ENCODE measurements around the gene GYPE. TPM values are rescaled to one million over a fixed set of nuclear protein-coding genes. Genes with fewer than 3 reads are reported as not detected.
"Not testable (repeated sequence)": the region's sequence is repeated elsewhere in the genome, so short reads cannot be mapped to it uniquely, and the experiment has no call there.

Gene GYPE
- total RNA-seq, 1 donor from 2014 or later, result 3.2 TPM

GRCh38 chr4:143910906-143911305, 5.5 kb upstream of the GYPE start:
- H3K27ac ChIP-seq; intact Hi-C loops (cut with DNase I); H3K4me1 ChIP-seq; H3K9me3 ChIP-seq; ATAC-seq; DNase-seq; H3K36me3 ChIP-seq; H3K27me3 ChIP-seq: not testable (repeated sequence)
- H3K4me3 ChIP-seq, result peak overlapping the region; percentile 41

DNA sequence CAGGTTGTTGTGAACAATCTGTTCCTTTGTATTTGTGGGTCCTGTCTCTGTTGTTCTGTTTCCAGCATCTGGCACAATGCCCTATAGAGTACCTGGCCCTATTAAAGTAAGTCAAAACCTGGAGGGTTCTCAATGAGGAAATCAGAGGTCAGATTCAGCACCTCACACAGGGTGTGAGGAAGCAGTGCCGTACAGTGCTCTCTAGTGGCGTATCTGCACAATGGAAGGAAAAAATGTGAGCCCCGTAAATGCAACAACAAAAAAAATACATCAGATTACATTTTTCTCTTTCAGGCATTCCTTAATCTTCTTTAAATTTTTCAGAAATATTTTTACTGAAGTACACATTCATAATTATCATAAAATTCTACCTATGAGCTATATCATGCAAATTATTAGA, 2.5 kb upstream of the GYPE start:
- H3K27ac ChIP-seq; H3K27me3 ChIP-seq; DNase-seq; H3K36me3 ChIP-seq; intact Hi-C loops (cut with DNase I); H3K9me3 ChIP-seq; H3K4me1 ChIP-seq; H3K4me3 ChIP-seq: not testable (repeated sequence)
- TF ChIP-seq, protein P1, sequence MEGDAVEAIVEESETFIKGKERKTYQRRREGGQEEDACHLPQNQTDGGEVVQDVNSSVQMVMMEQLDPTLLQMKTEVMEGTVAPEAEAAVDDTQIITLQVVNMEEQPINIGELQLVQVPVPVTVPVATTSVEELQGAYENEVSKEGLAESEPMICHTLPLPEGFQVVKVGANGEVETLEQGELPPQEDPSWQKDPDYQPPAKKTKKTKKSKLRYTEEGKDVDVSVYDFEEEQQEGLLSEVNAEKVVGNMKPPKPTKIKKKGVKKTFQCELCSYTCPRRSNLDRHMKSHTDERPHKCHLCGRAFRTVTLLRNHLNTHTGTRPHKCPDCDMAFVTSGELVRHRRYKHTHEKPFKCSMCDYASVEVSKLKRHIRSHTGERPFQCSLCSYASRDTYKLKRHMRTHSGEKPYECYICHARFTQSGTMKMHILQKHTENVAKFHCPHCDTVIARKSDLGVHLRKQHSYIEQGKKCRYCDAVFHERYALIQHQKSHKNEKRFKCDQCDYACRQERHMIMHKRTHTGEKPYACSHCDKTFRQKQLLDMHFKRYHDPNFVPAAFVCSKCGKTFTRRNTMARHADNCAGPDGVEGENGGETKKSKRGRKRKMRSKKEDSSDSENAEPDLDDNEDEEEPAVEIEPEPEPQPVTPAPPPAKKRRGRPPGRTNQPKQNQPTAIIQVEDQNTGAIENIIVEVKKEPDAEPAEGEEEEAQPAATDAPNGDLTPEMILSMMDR (IDR thresholded peaks at IDR 0.05), result peak; percentile 42
- ATAC-seq, result peak; percentile 89

DNA sequence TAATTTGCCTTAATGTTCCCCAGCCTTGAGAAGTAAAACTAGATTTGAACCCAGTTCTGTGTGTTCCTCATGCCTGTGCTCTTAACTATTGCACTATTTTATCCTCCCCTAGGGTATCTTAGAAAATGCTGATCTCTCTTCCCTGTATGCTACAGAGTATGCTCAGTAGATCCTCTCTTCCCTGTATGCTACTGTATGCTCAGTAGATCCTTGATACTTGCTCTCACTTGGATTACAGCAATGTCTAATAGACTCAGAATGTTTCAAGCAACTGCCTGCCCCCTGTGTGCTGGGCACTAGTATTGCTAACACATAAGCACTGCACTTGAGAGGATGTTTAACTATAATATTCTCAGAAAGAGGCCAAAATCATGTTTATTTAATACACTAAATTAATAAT, 928 bp downstream of the GYPE start:
- intact Hi-C loops (cut with DNase I); H3K4me1 ChIP-seq; H3K4me3 ChIP-seq; H3K9me3 ChIP-seq; H3K36me3 ChIP-seq; H3K27ac ChIP-seq; H3K27me3 ChIP-seq; DNase-seq; ATAC-seq: not testable (repeated sequence)

- H3K4me3 ChIP-seq; H3K4me1 ChIP-seq; DNase-seq; H3K27ac ChIP-seq; ATAC-seq; H3K27me3 ChIP-seq; intact Hi-C loops (cut with DNase I); H3K36me3 ChIP-seq; H3K9me3 ChIP-seq: not testable (repeated sequence)
These were observed 15.0 kb downstream of the GYPE start for GRCh38 chr4:143890323-143890722.

GRCh38 chr4:143888189-143888588, 17.2 kb downstream of the GYPE start:
- H3K36me3 ChIP-seq; H3K27ac ChIP-seq; H3K27me3 ChIP-seq; H3K9me3 ChIP-seq; H3K4me3 ChIP-seq; intact Hi-C loops (cut with DNase I); DNase-seq; ATAC-seq; H3K4me1 ChIP-seq: not testable (repeated sequence)

DNA sequence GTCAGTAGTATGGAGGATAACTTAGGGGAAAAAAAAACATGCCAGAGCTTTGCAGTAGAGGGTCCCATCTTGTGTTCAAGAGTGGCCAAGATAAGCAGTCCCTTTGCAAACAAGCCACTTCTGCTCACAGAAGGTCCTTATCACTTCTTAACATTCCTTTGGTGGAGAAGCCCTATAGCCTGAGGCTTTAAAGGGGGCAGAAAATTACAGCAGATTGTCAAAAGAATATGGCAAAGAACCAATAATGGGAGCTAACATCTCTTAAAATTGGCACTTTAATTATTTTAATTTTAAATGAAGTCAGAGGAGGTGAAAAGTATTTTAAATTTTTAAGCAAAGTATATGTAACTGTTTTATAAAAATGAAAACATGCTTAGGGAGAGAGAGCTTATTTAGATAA, 20.4 kb downstream of the GYPE start:
- DNase-seq; H3K9me3 ChIP-seq; H3K36me3 ChIP-seq; intact Hi-C loops (cut with DNase I); H3K27ac ChIP-seq; ATAC-seq; H3K27me3 ChIP-seq; H3K4me1 ChIP-seq; H3K4me3 ChIP-seq: not testable (repeated sequence)

DNA sequence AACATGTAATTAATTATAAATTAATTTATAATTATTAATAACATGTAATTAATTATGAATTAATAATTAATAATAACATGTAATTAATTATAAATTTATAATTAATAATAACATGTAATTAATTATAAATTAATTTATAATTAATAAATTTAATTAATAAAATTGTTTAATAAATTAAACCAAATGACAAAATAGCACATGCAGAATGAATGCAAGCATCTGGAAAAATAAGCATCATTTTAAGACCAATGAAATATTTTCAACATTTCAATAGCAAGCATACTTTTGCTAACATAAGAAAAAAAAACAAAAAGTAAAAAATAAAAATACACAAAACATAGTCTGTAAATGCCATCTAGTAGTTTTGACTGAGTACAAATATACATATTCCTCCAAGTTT, 21.8 kb downstream of the GYPE start:
- no peak overlapping the region for H3K4me3 ChIP-seq
- ATAC-seq (no peak), DNase-seq (no peak)
- TF ChIP-seq, protein P1 (IDR thresholded peaks at IDR 0.05), result no peak
- H3K27ac ChIP-seq, result no peak overlapping the region
- intact Hi-C loops (cut with DNase I), result no loop called here
- H3K36me3 ChIP-seq, result no peaks in the 10 kb centered on the region
- no peaks in the 10 kb centered on the region for H3K9me3 ChIP-seq
- H3K27me3 ChIP-seq, result no peaks in the 10 kb centered on the region
- no peaks in the 10 kb centered on the region for H3K4me1 ChIP-seq

DNA sequence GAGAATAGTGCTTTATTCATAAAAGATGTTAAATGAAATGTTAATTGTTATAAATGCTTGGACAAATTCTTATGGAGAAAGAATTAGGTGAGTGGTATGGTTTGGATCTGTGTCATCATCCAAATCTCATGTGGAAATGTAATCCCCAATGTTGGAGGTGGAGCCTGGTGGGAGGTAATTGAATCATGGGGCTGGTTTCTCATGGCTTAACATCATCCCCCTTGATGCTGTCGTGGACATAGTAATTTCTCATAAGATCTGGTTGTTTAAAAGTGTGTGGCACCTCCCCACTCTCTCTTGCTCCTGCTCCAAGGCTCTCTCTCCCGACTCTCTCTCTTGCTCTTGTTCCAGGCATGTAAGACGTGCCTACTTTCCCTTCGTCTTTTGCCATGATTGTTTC, 22.5 kb downstream of the GYPE start:
- Histone ChIP-seq H3K36me3 (no peaks in the 10 kb centered on the region), H3K4me1 (no peaks in the 10 kb centered on the region), H3K27me3 (no peaks in the 10 kb centered on the region), H3K9me3 (no peaks in the 10 kb centered on the region), H3K4me3 (no peak overlapping the region), H3K27ac (no peak overlapping the region)
- no peak for DNase-seq
- no peak for ATAC-seq
- intact Hi-C loops (cut with DNase I), result no loop called here
- TF ChIP-seq, protein P1 (IDR thresholded peaks at IDR 0.05), result no peak

DNA sequence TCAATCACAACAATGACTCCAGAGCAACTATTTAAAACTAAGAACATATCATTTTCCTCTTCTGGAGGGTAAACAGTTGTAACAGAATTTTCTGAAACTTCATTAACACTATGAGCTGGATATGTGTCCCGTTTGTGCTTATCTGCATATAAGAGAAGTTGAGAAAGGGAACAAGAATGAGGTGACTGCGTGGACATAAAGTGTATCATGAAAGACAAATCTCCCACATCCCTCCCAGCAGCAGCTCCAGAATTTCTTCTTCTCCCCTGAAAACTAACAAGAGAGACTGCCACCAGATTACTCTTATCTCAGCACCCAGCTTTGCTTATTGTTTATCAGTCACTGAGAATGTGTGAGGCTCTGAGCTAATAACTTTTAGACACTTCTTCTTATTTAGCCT, 25.8 kb downstream of the GYPE start:
- ATAC-seq; H3K27ac ChIP-seq; H3K9me3 ChIP-seq; H3K4me1 ChIP-seq; H3K27me3 ChIP-seq; H3K4me3 ChIP-seq; H3K36me3 ChIP-seq; intact Hi-C loops (cut with DNase I); DNase-seq: not testable (repeated sequence)

GRCh38 chr4:143875357-143875756, 30.0 kb downstream of the GYPE start:
- H3K9me3 ChIP-seq; H3K27me3 ChIP-seq; ATAC-seq; H3K4me3 ChIP-seq; intact Hi-C loops (cut with DNase I); H3K27ac ChIP-seq; DNase-seq; H3K4me1 ChIP-seq; H3K36me3 ChIP-seq: not testable (repeated sequence)

DNA sequence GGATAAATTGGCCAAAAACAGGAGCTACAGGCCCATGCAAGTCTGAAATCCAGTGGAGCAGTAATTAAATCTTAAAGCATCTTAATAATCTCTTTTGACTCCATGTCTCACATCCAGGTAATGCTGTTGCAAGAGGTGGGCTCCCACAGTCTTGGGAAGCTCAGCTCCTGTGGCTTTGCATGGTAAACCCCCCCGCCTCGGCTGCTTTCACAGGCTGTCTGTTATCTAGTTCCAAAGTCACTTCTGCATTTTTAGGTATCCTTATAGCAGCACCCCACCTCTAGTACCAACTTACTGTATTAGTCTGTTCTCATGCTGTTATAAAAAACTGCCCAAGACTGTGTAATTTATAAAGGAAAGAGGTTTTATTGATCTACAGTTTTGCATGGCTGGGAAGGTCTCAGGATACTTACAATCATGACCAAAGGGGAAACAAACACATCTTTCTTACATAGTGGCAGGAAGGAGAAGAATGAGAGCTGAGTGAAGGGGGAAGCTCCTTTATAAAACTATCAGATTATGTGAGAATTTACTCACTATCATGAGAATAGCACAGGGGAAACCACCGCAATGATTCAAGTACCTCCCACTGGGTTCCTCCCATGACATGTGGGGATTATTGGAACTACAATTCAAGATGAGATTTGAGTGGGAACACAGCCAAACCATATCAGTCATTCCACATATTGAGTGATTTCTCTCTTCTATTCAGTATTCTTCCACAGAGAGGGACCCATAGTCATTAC, 34.7 kb downstream of the GYPE start:
- H3K4me1 ChIP-seq; H3K36me3 ChIP-seq; H3K27ac ChIP-seq; ATAC-seq; intact Hi-C loops (cut with DNase I); H3K27me3 ChIP-seq; H3K9me3 ChIP-seq; H3K4me3 ChIP-seq; DNase-seq: not testable (repeated sequence)

DNA sequence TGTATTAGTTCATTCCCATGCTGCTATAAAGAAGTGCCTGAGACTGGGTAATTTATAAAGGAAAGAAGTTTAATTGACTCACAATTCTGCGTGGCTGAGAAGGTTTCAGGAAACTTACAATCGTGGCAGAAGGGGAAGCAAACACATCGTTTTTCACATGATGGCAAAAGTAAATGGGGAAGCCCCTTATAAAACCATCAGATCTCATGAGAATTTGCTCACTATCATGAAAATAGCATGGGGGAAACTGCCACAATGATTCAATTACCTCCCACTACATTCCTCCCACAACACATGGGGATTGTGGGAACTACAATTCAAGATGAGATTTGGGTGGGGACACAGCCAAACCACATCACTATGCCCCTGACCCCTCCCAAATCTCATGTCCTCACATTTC, 35.4 kb downstream of the GYPE start:
- H3K4me1 ChIP-seq; ATAC-seq; H3K27me3 ChIP-seq; H3K4me3 ChIP-seq; H3K36me3 ChIP-seq; H3K27ac ChIP-seq; H3K9me3 ChIP-seq; intact Hi-C loops (cut with DNase I); DNase-seq: not testable (repeated sequence)
